Urothelium cell line (cell line): ENCODE data around the gene SLC52A1.
"Not testable (repeated sequence)": the region's sequence is repeated elsewhere in the genome, so short reads cannot be mapped to it uniquely, and the experiment has no call there.

ENCODE experiments used
- DNase-seq: peaks from one replicate; pipeline ENCODE4 v3.0.0; 2011; ENCODE audit warnings: low spot score, mixed read lengths
- FAIRE-seq: peaks from 2 replicates; lab custom pipeline; 2011; peaks lifted over from hg19 to GRCh38; lab: Jason Lieb, UNC

SLC52A1 gene

GRCh38 chr17:5035315-5035714 is at the start of gene SLC52A1:
Gene SLC52A1 (minus strand): TSS chr17:5035426. CDS start chr17:5034606, 820 bp downstream.
- FAIRE-seq (no peak), DNase-seq (peak; percentile 52)

- FAIRE-seq (no peak), DNase-seq (no peak)
Observed at GRCh38 chr17:5080591-5080990, 45.4 kb upstream of the SLC52A1 start.

GRCh38 chr17:5078106-5079028 is 43.1 kb upstream of the SLC52A1 start, which contains the start of gene ZFP3:
Gene ZFP3 (plus strand): TSS chr17:5078467. CDS start chr17:5091505, 13,038 bp downstream.
- FAIRE-seq: no peak
- DNase-seq: peak; percentile 69

GRCh38 chr17:5077781-5078105 is 42.5 kb upstream of the SLC52A1 start:
- DNase-seq (no peak), FAIRE-seq (no peak)

GRCh38 chr17:5077275-5077674 is 42.0 kb upstream of the SLC52A1 start:
- not testable (repeated sequence) for FAIRE-seq, DNase-seq

- DNase-seq, FAIRE-seq: not testable (repeated sequence)
Observed at GRCh38 chr17:5075472-5075871, 40.2 kb upstream of the SLC52A1 start.

GRCh38 chr17:5069724-5070123 is 34.5 kb upstream of the SLC52A1 start:
- DNase-seq (peak; percentile 57), FAIRE-seq (no peak)

- no peak for DNase-seq
- FAIRE-seq: no peak
Observed at GRCh38 chr17:5068236-5068635, 33.0 kb upstream of the SLC52A1 start.

- FAIRE-seq: no peak
- no peak for DNase-seq
Observed at GRCh38 chr17:5065227-5065744, 30.1 kb upstream of the SLC52A1 start.

- peak; percentile 51 for DNase-seq
- no peak for FAIRE-seq
Observed at GRCh38 chr17:5055543-5055942, 20.3 kb upstream of the SLC52A1 start.

- DNase-seq: no peak
Observed at GRCh38 chr17:5050278-5050677, 15.1 kb upstream of the SLC52A1 start.

GRCh38 chr17:5049314-5049841 is 14.2 kb upstream of the SLC52A1 start:
- FAIRE-seq: no peak

More at GRCh38 chr17:5050278-5050677, 15.1 kb upstream of the SLC52A1 start:
- no peak for FAIRE-seq

GRCh38 chr17:5047446-5047845 is 12.2 kb upstream of the SLC52A1 start:
- DNase-seq (no peak), FAIRE-seq (no peak)

More at GRCh38 chr17:5049314-5049841, 14.2 kb upstream of the SLC52A1 start:
- DNase-seq: no peak

GRCh38 chr17:5045496-5045895 is 10.3 kb upstream of the SLC52A1 start:
- DNase-seq: no peak

GRCh38 chr17:5044630-5045029 is 9.4 kb upstream of the SLC52A1 start:
- DNase-seq (no peak), FAIRE-seq (no peak)

More at GRCh38 chr17:5045496-5045895, 10.3 kb upstream of the SLC52A1 start:
- no peak for FAIRE-seq

- DNase-seq (no peak), FAIRE-seq (no peak)
Observed at GRCh38 chr17:5043524-5043923, 8.3 kb upstream of the SLC52A1 start.

- DNase-seq: no peak
- FAIRE-seq: no peak
Observed at GRCh38 chr17:5042157-5043022, 7.2 kb upstream of the SLC52A1 start.

GRCh38 chr17:5034651-5035050 is 575 bp downstream of the SLC52A1 start:
- FAIRE-seq: no peak
- no peak for DNase-seq

- DNase-seq: no peak
- FAIRE-seq: no peak
Observed at GRCh38 chr17:5034063-5034462, 1.2 kb downstream of the SLC52A1 start.

GRCh38 chr17:5033352-5034015 is 1.7 kb downstream of the SLC52A1 start:
- FAIRE-seq: no peak
- DNase-seq: no peak
